ENCODE measurements around the gene SEPTIN3. TPM values are rescaled to one million over a fixed set of nuclear protein-coding genes. Genes with fewer than 3 reads are reported as not detected.

Gene SEPTIN3
- polyA plus RNA-seq, 3 donors: 0.09 to 0.79 (median 0.70) TPM

- H3K27ac ChIP-seq (ENCODE audit: low read depth, low read length): no peak overlapping the region
- WGBS, 3 donors: 56 to 58% (median 57%) methylated on average over 9 of the region's 9 CpGs
These were observed 642 bp upstream of the SEPTIN3 start for GRCh38 chr22:41968601-41969000.

GRCh38 chr22:41970601-41971000, 1.4 kb downstream of the SEPTIN3 start:
- WGBS, 3 donors: 87 to 94% (median 90%) methylated on average over 2 of the region's 2 CpGs
- H3K27ac ChIP-seq (ENCODE audit: low read depth, low read length): no peak overlapping the region

DNA sequence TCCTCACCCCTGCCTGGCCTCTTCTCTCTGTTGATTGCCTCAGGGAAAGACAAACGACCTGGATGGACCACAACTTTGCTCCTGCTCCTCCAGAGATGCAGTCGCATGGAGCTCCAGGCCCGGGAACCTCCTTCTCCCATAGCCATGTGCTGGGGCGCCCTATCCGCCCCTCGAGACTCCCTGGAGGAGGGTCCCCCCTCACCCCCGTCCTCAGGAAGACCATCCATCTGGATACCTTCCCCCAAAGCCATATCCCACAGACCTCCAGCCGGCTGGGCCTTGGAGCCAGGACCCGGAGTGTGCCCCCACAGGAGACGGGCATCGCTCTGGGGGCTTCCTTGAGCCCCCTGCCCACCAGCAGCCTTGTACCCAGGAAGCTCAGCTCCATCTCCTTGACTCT, 2.2 kb downstream of the SEPTIN3 start:
- WGBS, 3 donors: 74 to 83% (median 80%) methylated on average over 11 of the region's 11 CpGs
- H3K27ac ChIP-seq (ENCODE audit: low read depth, low read length): no peak overlapping the region

- 63 to 65% (median 64%) methylated on average over 10 of the region's 10 CpGs for WGBS, 3 donors
- H3K27ac ChIP-seq (ENCODE audit: low read depth, low read length): no peak overlapping the region
These were observed 5.5 kb downstream of the SEPTIN3 start for GRCh38 chr22:41974691-41975290.

GRCh38 chr22:41975299-41976069, 6.2 kb downstream of the SEPTIN3 start:
- no peak overlapping the region for H3K27ac ChIP-seq (ENCODE audit: low read depth, low read length)
- WGBS, 3 donors: 62 to 73% (median 68%) methylated on average over 12 of the region's 12 CpGs

DNA sequence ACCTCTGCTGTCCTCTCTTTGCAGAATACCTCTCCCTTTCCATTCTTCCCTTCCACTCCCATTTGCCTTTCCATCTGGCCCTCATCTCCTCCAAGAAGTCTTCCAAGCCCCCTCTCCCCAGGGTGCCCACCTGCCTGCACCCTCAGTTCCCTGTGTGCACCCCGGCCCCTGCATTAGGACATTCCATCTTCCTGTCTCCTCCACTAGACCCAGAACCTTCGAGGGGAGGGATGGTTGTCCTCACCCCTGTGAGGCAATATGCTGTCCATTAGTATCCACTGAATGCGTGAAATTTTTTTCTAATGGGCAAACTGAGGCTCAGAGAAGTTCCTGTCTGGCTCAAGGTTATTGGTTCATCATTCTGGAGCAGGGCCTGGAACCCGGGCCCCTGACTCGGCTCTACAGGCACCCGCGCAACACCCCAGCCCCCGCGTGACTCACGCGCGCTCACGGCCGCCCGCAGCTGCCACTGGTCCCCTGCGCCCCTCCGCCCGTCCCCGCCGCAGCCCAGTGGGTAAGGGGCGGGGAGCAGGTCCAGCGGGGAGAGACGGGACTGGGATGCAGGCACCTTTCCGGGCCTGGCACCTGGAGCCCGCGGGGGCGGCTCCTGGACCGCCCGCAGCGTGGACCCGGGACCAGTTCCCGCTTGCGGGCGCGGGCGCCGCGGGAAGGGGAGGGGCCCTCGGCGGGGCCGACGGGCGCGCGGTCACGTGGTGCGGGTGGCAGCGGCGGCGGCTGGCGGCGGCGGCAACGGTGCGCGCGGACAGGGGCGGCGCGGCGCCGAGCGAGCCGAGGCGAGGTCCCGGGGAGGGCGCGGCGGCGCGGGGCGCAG, 7.0 kb downstream of the SEPTIN3 start:
- WGBS, 3 donors: 2 to 3% (median 2%) methylated on average over 33 to 72 of the region's 72 CpGs
- no peak overlapping the region for H3K27ac ChIP-seq (ENCODE audit: low read depth, low read length)

DNA sequence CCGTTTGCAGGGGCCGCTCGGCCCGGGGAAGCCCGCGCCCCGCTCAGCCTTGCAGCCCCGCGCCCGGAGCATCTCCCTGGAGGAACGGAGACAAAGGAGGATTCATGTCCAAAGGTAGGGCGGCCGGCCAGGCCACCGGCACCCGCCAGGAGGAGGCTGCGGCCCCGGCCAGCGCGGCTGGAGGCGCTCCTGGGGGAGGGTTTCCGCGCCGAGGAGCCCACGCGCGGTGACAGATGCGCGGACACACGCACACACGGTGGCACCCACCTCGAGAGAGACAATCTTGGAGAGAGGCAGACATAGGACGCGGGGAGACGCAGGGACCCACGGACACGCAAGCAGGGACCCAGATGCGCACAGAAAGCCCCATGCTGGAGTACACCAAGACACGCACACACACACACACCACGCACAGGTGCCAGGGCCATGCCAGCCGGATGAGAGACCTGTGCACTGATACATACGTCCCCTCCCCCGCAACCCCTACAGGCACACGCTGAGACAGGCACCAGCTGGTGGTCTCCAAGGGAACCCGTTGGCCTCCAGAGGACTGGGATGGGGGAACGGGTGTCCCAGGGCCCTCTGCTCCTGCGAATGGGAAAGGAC, 7.8 kb downstream of the SEPTIN3 start:
- H3K27ac ChIP-seq (ENCODE audit: low read depth, low read length): no peak overlapping the region
- WGBS, 3 donors: 4 to 5% (median 4%) methylated on average over 39 to 46 of the region's 46 CpGs

DNA sequence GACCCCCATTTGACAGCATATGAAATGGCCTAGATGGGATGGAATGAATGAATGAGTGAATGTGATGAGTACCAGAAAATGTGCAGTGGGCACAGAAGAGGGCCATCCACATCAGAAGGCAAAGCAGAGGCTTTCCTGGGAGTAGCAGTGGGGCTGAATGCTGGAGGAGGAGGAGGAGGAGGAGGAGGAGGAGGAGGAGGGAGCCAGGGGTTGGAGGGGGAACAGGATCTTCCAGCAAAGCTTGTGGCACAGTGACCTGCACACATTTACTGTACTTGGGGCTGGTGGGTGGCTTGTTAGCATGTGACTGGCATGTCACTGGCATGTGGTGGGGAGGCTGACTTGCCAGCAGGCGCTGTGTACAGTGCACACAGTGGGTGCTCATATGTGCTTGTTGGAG, 9.5 kb downstream of the SEPTIN3 start:
- WGBS, 3 donors: 88 to 100% (median 97%) methylated on average over 1 of the region's 1 CpG
- no peak overlapping the region for H3K27ac ChIP-seq (ENCODE audit: low read depth, low read length)

DNA sequence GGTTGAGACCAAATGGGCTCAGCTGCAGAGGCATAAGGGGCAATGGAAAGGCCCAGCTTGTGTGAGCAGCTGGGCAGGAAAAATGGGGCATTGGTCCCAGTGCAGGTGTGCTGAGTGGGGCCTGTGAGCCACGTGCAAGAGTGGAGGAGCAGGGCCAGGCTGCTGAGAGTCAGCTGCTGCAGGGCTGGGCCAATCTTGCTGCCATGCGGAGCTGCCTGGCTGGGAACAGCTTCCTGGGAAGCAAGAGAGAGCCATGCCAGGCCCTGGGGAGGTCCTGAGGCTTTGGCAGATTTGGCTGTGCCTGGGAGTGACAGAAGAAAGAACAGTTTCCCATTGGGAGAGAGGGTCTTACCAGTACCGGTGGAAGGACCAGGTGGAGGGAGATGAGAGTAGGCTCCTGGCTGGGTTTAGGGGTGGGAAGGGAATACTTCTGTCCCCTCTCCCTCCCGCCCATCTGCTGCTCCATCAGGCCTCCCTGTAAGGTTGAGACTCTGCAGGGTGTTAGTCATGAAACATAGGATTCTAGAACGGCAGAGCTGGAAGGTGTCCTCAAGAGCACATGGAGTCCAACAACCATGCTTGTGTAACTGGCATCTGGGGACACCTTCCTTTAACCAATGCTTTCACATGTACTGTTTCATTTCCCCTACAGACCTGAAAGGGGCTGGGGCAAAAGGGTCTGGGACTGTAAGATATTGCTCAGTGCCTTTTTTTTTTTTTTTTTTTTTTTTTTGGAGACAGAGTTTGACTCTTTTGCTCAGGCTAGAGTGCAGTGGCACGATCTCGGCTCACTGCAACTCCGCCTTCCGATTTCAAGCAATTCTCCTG, 10.4 kb downstream of the SEPTIN3 start:
- no peak overlapping the region for H3K27ac ChIP-seq (ENCODE audit: low read depth, low read length)
- WGBS, 3 donors: 77 to 80% (median 78%) methylated on average over 9 of the region's 9 CpGs

DNA sequence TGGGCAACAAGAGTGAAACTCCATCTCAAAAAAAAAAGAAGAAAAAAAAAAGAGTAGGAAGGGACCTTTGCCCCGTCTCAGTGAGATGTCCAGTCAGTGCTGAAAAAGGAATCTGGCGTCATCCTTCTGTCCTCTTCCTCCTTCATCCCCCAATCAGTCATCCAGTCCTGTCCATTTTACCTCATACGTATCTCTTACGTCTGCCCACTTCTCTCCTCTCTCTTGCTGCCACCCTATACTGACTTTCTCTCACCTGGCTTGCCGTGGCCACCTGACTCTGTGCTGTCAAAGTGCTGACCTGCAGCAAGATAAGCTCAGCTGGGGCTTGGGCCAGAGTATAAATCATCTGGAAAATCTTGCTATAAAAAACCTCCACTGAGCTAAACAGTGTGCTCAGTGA, 13.6 kb downstream of the SEPTIN3 start:
- H3K27ac ChIP-seq (ENCODE audit: low read depth, low read length): no peak overlapping the region
- 60 to 73% (median 62%) methylated on average over 5 of the region's 5 CpGs for WGBS, 3 donors

DNA sequence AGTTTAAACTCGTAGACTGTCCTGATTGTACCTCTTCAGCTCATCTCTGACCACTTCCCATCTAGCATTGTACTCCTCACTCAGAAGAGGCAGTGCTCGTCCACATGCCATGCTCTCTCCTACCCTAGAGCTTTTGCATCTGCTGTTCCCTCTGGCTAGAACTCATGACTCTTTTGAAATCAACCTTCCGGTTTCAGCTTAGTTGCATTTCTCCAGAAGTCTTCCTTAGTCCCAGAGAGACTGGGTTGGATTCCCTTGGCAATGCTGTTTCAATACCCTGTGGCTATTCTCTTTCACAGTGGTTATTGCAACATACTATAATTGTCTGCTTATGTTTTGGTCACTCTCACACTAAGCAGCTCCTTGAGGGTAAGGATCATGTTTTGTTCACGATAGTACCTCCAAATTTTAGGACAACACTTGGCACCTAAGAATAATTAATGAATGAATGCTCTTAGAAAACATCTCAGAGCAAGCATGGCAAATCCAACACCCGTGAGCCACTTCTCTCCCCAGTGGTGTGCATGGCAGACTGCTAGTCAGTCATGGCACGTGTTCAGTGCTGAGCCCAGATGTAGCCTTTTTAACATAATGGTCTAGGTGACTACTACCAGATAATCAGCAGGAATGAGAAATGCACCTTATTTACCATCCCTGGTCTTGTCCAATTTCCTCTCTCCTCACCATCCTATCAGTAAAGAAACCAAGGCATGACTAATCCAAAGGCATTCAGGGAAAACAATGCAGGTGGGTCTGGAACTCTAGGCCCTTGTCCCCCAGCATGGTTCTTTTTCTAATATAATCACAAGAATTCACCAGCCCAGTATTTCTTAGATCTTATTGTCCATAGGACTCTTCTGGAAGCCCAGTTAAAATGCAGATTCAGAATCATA, 14.5 kb downstream of the SEPTIN3 start:
- no peak overlapping the region for H3K27ac ChIP-seq (ENCODE audit: low read depth, low read length)
- 55 to 71% (median 61%) methylated on average over 6 of the region's 6 CpGs for WGBS, 3 donors

DNA sequence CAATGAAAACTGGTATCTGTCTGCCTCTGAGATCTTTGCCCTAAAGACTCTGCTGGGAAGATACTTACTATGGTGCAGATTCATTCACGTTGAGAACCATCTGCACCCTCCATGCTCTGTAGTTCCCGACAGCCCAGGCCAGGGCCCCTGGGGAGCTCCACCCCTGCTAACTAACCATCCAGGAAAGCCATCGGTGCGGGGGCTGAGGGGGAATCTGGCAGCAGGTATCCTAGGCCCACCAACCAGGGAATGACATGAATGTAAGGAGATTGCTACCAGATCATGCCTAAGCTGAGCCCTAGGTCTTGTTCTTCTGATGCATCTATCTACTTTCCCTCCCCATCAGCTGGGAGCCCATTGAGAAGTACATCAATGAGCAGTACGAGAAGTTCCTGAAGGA, 18.0 kb downstream of the SEPTIN3 start:
- no peak overlapping the region for H3K27ac ChIP-seq (ENCODE audit: low read depth, low read length)
- WGBS, 3 donors: 92 to 93% (median 92%) methylated on average over 5 of the region's 5 CpGs

DNA sequence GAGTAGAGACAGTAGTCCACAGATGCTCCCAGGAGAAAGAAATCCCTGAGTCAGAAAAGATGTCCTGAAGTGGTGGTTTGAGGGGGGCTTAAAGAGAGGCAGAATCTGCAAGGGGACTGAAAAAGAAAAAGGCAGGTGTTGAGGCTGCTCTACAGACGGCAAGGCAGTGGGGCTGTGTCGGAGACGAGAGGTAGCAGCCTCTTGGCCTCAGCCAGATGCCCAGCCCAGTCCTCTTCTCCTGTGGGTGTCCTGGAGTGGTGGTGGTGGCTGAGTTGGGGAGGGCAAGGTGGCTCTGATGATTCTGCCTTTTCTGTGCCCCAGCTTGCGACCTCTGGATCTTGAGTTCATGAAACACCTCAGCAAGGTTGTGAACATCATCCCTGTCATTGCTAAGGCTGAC, 20.0 kb downstream of the SEPTIN3 start:
- no peak overlapping the region for H3K27ac ChIP-seq (ENCODE audit: low read depth, low read length)
- 57 to 95% (median 83%) methylated on average over 4 of the region's 4 CpGs for WGBS, 3 donors

DNA sequence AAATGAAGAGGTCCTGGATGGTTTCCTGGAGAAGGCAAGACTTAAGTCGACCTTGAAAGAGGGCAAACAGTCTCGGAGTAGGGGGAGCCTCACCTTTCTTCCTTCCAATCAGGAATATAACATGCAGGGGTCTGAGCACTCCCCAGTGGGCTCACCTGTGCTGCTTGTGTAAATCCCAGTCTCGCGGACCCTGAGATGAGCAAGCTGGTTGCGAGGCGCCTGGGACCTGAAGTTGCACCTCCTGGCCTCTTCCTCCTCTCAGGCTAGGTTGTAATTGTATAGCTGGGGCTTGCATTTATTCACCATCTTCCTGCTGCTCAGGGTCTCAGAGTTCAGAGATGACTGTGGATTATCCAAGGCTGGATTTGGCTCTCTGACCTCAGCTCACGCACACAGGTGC, 21.9 kb downstream of the SEPTIN3 start:
- no peak overlapping the region for H3K27ac ChIP-seq (ENCODE audit: low read depth, low read length)
- 92% methylated on average over 7 of the region's 7 CpGs for WGBS, 3 donors

DNA sequence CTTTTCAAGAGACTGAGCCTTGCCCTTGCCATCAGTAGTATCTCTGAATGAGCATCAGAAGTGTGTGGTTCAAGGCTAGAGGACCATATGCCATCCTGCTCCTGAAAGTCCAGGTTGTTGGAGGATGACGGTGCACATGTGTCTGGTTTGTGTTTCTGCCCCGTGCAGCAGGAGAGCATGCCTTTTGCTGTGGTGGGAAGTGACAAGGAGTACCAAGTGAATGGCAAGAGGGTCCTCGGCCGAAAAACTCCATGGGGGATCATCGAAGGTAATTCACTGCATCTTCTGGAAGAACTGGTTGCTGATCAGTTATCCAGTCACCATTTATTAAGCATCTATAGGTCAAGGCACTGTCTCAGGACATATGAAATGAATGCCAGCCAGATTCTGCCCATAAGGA, 23.3 kb downstream of the SEPTIN3 start:
- 88 to 91% (median 90%) methylated on average over 5 of the region's 5 CpGs for WGBS, 3 donors

DNA sequence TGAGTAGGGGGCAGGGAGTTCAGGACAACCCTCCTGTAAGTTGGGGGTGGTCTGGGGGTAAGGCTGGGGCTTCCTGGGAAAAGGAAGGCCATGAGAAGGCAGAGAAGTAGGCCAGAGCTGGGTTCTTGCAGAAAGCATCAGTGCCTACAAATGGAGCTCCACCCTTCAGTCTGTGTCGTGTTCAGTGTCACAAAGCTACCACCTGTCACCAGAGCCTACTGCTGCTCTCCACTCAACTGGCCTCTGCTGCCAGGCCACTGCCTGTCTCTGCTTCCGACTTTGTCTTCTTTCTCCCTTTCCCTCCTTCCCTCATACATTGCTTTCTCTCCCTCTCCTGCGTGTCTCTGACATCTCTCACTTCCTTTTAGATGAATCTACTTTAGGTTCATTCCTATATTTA, 26.0 kb downstream of the SEPTIN3 start:
- 65 to 79% (median 67%) methylated on average over 3 of the region's 3 CpGs for WGBS, 3 donors
- no peak overlapping the region for H3K27ac ChIP-seq (ENCODE audit: low read depth, low read length)

More for the DNA sequence above, 23.3 kb downstream of the SEPTIN3 start:
- no peak overlapping the region for H3K27ac ChIP-seq (ENCODE audit: low read depth, low read length)

DNA sequence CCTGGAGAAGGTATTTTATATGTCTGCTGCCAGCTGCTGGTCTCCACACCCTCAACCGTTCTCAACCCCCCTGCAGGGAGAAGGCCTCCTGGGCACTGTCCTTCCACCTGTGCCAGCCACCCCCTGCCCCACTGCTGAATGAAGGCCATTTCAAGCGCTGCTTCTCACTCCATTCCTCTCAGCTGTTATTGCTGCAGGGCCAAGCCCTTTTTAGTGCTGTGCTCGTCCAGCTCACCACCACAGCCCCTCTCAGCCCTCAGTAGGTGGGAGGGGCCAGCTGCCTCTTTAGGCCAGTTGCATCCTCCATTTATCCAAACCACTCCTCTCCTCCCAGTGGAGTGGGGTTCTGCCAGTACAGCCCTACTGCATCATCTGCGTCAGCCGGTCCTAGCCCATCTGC, 27.6 kb downstream of the SEPTIN3 start:
- 84 to 93% (median 88%) methylated on average over 5 of the region's 5 CpGs for WGBS, 3 donors
- H3K27ac ChIP-seq (ENCODE audit: low read depth, low read length): no peak overlapping the region

Measured in adipose tissue (tissue), 3 donors.